ENCODE measurements around the gene SDCCAG8. TPM values are rescaled to one million over a fixed set of nuclear protein-coding genes. Genes with fewer than 3 reads are reported as not detected.
A peak's percentile ranks its signal among the peaks of the same experiment; 100 is the strongest.

SDCCAG8 gene
- total RNA-seq, 1 donor from 2014 or later = 24.5 TPM

DNA sequence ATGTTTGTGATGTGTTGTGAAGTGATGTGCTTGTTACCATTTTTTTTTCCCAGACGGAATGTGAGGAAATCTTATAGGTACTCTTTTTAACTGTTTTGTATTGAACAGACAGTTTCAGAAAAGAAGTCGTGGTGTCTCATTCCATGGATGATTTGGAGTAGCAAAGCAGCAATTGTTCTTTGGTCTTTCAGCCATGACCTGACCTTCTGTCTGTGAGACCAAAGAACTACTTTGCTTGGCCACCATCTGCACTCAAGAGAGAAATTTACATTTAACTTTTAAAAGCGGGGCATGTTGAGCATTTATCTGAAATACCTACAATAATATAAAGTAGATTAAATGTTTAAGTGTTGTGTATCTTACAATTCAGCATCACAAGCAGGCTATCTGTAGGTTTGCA lies 90.2 kb downstream of the SDCCAG8 start:
- Histone ChIP-seq H3K27me3 (ENCODE audit: insufficient read depth, low read length) (no peaks in the 10 kb centered on the region), H3K36me3 (ENCODE audit: insufficient read depth, low read length) (peaks cover 12% of the 10 kb centered on the region), H2AFZ (ENCODE audit: low read depth, low read length) (no peak overlapping the region), H4K20me1 (ENCODE audit: insufficient read depth, low read length) (no peaks in the 10 kb centered on the region), H3K9me3 (ENCODE audit: insufficient read depth, low read depth, low read length) (no peaks in the 10 kb centered on the region), H3K4me3 (ENCODE audit: insufficient read depth, low read depth, low read length) (no peak overlapping the region), H3K4me2 (ENCODE audit: low read length) (no peak overlapping the region), H3K4me1 (ENCODE audit: insufficient read depth, low read length) (no peaks in the 10 kb centered on the region), H3K27ac (ENCODE audit: low read depth, low read length) (no peak overlapping the region), H3K9ac (ENCODE audit: low read length) (no peak overlapping the region), H3K79me2 (ENCODE audit: insufficient read depth, low read length) (no peaks in the 10 kb centered on the region)
- DNase-seq (ENCODE audit: low read depth) (no peak), FAIRE-seq (peak; percentile 37)
- H3K4me3 Mint-ChIP-seq (ENCODE audit: unreplicated experiment) = no peak overlapping the region
- no peaks in the 10 kb centered on the region for H3K27me3 Mint-ChIP-seq (ENCODE audit: low read depth, unreplicated experiment)
- TF ChIP-seq EZH2 (IDR thresholded peaks at IDR 0.05; ENCODE audit: insufficient read depth, low read length) (no peak), CTCF (IDR thresholded peaks at IDR 0.05; ENCODE audit: insufficient read depth, low read depth, low read length) (no peak)
- peaks cover 2% of the 10 kb centered on the region for H3K36me3 Mint-ChIP-seq (ENCODE audit: low read depth, unreplicated experiment)
- H3K4me1 Mint-ChIP-seq (ENCODE audit: low read depth, unreplicated experiment) = peaks cover 13% of the 10 kb centered on the region
- no peak overlapping the region for H3K27ac Mint-ChIP-seq (ENCODE audit: unreplicated experiment)
- H3K9me3 Mint-ChIP-seq (ENCODE audit: unreplicated experiment) = no peaks in the 10 kb centered on the region

DNA sequence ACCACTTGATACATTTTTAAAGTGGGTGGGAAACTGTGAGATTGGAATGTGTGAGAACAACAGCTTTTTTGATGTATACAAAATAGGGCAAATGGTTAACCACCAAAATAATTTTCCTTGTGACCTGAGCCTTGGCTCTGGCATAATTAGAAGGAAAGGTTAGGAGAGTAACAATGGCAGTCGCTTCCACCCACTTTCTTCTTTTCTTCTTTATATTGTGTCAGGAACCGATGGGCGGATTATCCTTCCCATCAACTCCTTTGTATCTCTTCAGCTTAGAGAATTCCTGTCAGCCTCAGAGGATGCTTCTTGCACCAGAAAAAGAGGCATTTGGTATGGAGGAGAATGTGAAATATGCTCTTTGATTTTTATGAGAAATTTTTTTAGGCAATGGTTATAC lies 90.6 kb downstream of the SDCCAG8 start:
- H3K27me3 ChIP-seq (ENCODE audit: insufficient read depth, low read length) = no peaks in the 10 kb centered on the region
- no peak for DNase-seq (ENCODE audit: low read depth)
- Mint-ChIP-seq H3K4me1 (ENCODE audit: low read depth, unreplicated experiment) (peaks cover 13% of the 10 kb centered on the region), H3K4me3 (ENCODE audit: unreplicated experiment) (no peak overlapping the region), H3K27me3 (ENCODE audit: low read depth, unreplicated experiment) (no peaks in the 10 kb centered on the region), H3K9me3 (ENCODE audit: unreplicated experiment) (no peaks in the 10 kb centered on the region), H3K36me3 (ENCODE audit: low read depth, unreplicated experiment) (peaks cover 2% of the 10 kb centered on the region), H3K27ac (ENCODE audit: unreplicated experiment) (no peak overlapping the region)
- TF ChIP-seq EZH2 (IDR thresholded peaks at IDR 0.05; ENCODE audit: insufficient read depth, low read length) (no peak), CTCF (IDR thresholded peaks at IDR 0.05; ENCODE audit: insufficient read depth, low read depth, low read length) (no peak)
- H3K4me1 ChIP-seq (ENCODE audit: insufficient read depth, low read length) = no peaks in the 10 kb centered on the region
- H2AFZ ChIP-seq (ENCODE audit: low read depth, low read length) = no peak overlapping the region
- no peak for FAIRE-seq
- no peak overlapping the region for H3K4me3 ChIP-seq (ENCODE audit: insufficient read depth, low read depth, low read length)
- H3K79me2 ChIP-seq (ENCODE audit: insufficient read depth, low read length) = no peaks in the 10 kb centered on the region
- peaks cover 17% of the 10 kb centered on the region for H3K36me3 ChIP-seq (ENCODE audit: insufficient read depth, low read length)
- H3K9me3 ChIP-seq (ENCODE audit: insufficient read depth, low read depth, low read length) = no peaks in the 10 kb centered on the region
- H3K4me2 ChIP-seq (ENCODE audit: low read length) = no peak overlapping the region
- H4K20me1 ChIP-seq (ENCODE audit: insufficient read depth, low read length) = no peaks in the 10 kb centered on the region
- H3K27ac ChIP-seq (ENCODE audit: low read depth, low read length) = no peak overlapping the region
- no peak overlapping the region for H3K9ac ChIP-seq (ENCODE audit: low read length)

- no peaks in the 10 kb centered on the region for H3K9me3 Mint-ChIP-seq (ENCODE audit: unreplicated experiment)
Measured at GRCh38 chr1:243348331-243348730, 92.5 kb downstream of the SDCCAG8 start.

More at GRCh38 chr1:243348331-243348730, 92.5 kb downstream of the SDCCAG8 start:
- no peaks in the 10 kb centered on the region for H3K9me3 ChIP-seq (ENCODE audit: insufficient read depth, low read depth, low read length)
- H3K36me3 ChIP-seq (ENCODE audit: insufficient read depth, low read length) = peaks cover 10% of the 10 kb centered on the region
- Mint-ChIP-seq H3K36me3 (ENCODE audit: low read depth, unreplicated experiment) (peaks cover 2% of the 10 kb centered on the region), H3K4me3 (ENCODE audit: unreplicated experiment) (no peak overlapping the region), H3K27ac (ENCODE audit: unreplicated experiment) (no peak overlapping the region), H3K27me3 (ENCODE audit: low read depth, unreplicated experiment) (no peaks in the 10 kb centered on the region), H3K4me1 (ENCODE audit: low read depth, unreplicated experiment) (peaks cover 13% of the 10 kb centered on the region)
- no peak for DNase-seq (ENCODE audit: low read depth)
- no peak overlapping the region for H3K27ac ChIP-seq (ENCODE audit: low read depth, low read length)
- no peaks in the 10 kb centered on the region for H3K79me2 ChIP-seq (ENCODE audit: insufficient read depth, low read length)
- H3K4me2 ChIP-seq (ENCODE audit: low read length) = no peak overlapping the region
- no peaks in the 10 kb centered on the region for H4K20me1 ChIP-seq (ENCODE audit: insufficient read depth, low read length)
- no peak for TF ChIP-seq CTCF (IDR thresholded peaks at IDR 0.05; ENCODE audit: insufficient read depth, low read depth, low read length)
- no peak for TF ChIP-seq EZH2 (IDR thresholded peaks at IDR 0.05; ENCODE audit: insufficient read depth, low read length)
- H3K4me3 ChIP-seq (ENCODE audit: insufficient read depth, low read depth, low read length) = no peak overlapping the region
- no peaks in the 10 kb centered on the region for H3K27me3 ChIP-seq (ENCODE audit: insufficient read depth, low read length)
- FAIRE-seq = no peak
- H3K4me1 ChIP-seq (ENCODE audit: insufficient read depth, low read length) = no peaks in the 10 kb centered on the region
- no peak overlapping the region for H2AFZ ChIP-seq (ENCODE audit: low read depth, low read length)
- H3K9ac ChIP-seq (ENCODE audit: low read length) = no peak overlapping the region

All from astrocyte (in vitro differentiated cells and primary cell).